ENCODE results near the gene DPP6.

The DPP6 gene

DNA sequence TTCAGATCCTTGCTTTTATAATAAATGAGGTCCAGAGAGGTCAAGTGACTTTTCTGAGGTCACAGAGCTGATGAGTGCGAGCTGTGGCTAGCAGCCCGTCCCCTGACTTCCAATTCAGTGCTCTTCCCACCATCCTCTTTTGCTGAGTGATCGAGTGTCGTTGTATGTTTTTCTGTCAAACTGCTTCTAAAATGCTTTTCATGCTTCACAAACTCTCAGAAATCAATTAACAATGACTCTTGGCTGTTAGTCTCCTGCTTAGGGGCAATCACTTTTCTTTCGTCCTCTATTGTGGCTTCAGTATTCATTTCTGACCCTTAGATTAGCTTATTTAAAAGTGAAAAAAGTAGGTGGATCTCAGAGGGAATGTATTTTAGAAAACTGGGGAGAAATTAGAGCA is 423.7 kb downstream of the DPP6 start:
- DNase-seq, result no peak

DNA sequence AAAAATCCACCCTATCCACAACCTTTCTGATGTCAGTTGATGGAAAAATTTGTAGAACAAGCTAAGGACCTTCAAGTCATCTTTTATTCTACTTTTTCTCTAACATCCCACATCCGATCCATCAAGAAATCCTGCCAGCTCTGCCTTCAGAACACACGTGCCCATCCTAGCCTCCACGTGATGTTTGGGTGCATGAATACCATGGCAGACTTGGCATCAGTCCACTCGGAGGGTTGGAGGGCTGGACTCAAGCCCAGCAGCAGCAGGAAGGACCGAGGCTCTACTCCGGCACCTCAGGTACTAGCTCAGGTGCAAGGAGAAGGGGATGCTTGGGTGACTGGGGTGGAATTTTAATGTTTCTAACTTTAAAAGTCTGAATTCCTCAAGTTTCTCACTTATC is 428.6 kb downstream of the DPP6 start:
- DNase-seq, result no peak

DNA sequence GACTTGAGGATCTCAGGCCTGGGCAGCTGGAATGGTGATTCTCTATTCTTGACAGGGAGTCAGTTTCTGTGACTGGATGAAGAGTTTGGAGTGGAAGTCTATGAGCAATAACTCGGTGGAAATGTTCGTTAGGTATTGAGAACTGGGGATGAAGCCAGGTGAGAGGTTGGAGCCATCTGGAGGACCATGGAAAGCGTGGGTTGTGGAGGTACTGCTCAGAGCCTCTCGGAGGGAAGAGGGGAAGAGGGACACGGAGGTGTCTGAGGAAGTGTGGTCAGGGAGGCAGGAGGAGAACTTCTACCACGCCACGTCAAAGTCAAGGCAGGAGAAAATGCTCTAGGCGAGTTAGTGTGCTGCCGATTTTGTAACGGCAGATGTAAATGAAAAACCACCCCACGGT is 430.7 kb downstream of the DPP6 start:
- no peak for DNase-seq

DNA sequence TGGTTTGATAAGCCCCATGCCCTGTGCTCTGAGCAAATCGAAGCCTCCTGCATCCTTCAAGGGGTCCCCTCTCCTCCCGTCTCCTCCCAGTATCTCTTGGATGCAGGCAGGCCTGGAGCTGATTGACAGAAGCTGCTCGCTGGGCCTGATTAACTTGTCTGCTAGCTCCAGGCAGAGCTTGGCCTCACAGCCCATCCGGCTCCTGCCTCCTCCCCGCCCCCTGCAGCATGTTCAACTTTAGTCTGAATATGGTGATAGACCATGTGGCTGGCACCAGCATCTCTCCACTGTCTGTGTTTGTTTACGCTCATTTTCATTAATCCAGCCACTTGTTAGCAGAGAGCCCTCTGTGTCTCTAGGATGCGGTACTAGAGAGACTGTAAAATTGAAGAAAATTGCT is 432.2 kb downstream of the DPP6 start:
- no peak for DNase-seq

DNA sequence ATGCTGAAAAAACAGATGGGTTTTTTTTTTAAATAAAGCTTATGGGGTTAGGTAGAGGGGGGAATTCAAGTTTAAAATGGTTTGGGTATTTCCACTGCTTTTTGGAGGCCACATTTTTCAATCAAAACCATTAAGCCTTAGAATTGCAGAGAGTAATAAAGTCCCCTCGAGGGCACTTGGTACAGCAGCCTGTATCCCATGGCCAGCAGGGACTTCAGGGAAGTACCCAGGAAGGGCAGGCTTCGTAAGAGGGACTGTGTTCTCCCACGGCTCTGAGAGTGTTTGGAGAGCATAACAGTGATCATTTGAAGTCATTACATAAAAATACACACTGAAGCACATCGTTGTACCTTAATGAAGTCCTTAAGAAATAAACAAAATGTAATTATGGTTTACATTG is 432.7 kb downstream of the DPP6 start:
- DNase-seq, result no peak

DNA sequence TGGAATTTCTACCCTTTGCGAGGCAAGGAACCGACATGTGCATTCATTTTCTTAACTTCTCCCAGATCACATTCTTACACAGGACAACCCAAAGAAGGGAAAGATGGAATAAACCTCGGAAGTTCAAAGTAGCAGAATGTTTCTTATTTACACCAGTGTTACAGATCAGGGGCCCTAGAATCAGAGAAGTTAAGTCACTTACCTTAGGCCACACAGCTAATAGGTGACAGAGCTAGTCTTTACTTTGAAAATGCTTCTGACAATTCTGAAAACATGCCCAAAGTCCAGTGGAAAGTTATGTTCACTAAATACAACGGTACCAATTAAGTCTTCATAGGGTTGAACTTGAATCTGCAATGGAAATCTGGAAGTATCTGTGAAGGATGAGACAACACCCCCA is 437.7 kb downstream of the DPP6 start:
- no peak for DNase-seq

DNA sequence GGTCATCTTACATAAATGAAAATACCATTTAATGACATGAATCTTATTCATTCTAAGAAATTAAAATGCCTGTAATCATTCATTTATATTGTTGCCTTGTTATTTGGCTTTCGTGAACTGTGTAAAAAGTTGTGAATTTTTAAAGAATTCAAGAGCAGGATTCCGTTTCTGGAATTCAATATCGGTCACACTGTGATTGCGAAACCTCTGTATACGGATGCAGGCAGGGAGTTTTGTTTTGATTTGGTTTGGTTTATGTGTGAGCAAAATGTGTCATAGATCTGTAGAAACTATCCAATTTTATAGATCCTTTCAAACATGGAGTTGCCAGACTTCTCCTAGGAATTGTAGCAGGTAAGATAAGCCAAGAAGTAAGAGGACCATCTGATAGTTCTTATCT is 441.4 kb downstream of the DPP6 start:
- DNase-seq, result no peak

DNA sequence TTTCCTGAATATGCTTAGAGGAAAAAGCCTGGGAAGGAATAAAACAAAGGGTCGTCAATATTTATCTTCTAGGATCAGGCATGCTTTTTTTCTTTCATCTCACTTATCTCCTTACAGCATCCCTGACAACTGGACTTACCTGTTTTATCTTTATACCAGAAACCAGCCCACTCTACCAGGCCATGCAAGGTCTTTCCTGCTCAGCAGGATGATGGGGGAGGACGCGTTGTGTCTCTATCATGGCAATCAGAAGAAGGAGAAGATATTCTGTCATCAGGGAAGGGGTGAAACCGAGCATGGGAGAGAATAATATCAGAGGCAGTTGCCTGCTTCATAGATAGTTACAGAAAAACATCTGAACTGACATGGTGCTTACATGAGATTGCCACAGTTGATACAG is 445.6 kb downstream of the DPP6 start:
- DNase-seq, result no peak

DNA sequence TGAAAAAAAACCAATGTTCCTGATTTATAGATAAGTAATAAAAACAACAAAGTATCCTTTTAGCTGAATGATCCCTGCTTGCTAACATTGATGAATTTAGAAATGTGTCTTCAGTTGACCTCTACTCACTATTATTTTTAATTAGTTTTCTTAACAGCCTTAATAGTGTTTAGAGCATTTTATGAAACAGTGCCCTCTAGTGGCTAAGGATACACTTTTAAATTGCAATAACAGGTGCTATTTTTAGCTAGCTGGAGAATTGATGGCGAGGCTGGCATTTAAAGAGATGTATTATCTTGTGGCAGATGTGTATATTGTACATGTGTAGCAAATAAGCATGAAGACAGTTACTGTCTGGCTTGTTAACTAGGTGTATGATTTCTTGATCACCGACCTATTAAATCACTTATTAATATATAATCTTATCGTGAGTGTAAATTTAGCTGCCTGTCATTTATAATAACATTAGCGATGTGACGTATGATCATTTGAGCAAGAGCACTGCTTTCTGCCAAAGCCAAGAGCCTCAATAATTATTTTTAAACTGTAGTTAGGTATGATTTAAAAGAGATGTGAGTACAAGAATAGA is 451.9 kb downstream of the DPP6 start:
- DNase-seq, result no peak

DNA sequence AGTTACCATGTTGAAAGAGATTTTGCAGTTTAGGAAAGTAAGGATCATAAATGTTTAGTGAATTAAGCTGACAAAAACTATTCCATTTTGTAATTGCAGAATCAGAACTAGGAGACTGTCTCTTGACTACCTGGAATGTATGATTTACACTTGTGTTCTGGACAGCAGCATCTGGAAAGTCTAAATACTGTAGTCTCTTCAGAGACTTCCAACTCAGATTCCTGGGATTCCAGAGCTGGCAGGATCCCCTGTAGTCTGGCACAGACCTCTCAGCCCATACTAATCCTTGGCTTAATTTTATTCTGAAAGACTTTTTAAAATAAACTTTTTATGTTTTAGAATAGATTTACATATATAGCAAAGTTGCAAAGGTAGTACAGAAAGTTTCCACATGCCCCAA is 452.7 kb downstream of the DPP6 start:
- DNase-seq, result no peak

DNA sequence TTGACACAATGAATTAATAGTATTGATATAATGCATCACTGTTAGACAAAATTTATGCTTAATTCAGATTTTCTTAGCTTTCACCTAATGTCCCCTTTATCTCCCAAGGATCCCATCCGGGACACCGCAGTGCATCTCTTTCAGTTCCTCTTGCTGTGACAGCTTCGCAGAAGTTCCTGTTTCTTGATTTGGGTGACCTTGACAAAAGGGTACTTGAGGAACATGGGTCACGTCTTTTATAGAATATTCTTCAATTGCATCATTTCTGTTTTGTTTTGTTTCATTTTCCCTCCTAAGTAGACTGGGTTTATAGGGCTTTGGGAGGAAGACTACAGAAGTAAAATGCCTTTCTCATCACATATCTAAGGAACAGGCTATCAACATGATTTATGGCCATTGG is 453.2 kb downstream of the DPP6 start:
- no peak for DNase-seq

DNA sequence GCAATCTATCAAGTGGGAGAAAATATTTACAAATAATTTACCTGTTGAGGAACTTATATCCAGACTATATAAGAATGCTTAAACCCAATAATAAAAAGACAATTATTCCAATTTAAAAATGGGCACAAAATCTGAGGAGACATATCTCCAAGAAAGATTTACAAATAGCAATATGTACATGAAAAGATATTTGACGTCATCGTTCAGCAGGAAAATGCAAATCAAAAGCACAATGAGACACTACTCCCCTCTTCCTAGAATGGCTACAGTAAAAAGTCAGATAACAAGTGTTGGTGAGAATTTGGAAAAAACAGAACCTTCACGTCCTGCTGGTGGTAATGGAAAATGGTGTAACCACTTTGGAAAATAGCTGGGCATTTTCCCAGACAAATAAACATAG is 457.0 kb downstream of the DPP6 start:
- DNase-seq, result no peak

DNA sequence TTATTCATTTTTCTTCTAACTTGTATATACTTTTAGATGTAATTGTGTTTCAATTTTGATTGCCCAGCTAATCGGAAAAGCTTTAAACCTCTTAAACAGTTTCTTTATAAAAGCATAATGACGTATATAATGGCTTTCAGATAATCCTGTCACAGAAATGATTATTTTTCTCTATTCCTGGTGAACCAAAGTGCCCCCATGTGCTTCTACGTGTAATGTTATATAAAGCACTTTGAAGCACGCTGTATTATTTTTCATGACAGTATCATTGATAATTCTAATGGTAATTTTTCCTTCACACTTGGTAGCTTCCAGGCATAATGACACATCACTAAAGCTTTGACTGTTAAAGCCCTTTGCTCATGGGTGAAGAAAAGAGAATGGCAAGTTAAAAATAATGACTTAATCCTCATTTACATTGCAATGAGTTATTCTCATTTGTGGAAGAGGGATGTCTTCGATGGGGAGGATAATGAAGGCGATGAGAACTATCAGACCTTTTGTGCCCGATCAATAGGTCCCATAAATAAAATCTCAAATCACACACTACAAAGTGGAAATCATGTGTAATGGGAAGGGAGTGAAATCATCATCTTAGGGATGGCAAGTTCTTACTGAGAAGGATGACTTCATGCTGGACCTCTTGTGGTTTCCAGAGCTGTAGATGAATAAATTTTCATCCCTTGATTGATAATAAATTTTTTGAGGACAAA is 460.1 kb downstream of the DPP6 start:
- DNase-seq, result no peak

DNA sequence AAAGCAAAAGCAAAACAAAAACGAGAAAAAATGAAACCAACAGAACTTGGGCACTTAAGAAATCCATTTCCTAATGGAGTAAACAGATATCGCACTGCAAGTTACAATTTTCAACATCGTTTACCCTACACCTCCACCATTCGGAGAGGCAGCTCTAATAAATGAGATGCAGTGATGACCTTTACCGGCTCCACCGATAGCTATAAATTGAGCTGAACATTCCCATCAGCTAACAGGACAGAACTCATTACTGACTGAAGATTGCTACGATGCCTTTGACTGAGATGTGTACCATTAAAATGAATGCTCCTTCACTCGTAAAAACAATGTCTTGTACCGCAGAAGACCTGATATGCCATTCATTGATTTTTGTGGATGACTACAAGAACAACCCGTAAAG is 465.6 kb downstream of the DPP6 start:
- DNase-seq, result no peak

DNA sequence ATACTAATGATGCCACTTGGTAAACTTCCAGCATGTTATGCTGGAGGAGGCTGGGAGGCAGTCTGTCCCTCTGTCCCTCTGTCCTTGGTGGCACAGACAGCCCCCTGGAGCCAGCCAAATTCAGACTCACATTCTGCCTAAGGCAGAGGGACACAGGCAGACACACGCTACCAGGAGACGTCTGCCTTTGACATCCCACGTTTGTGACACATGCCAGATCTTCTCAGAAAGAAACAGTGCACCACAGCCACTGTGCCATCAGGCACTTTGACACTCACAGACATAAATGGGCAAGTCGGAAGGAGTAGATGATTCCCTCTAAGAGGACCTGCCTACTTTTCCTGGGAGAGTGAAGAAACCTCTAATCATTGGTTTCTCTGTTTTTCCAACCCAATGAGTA is 467.0 kb downstream of the DPP6 start:
- no peak for DNase-seq

DNA sequence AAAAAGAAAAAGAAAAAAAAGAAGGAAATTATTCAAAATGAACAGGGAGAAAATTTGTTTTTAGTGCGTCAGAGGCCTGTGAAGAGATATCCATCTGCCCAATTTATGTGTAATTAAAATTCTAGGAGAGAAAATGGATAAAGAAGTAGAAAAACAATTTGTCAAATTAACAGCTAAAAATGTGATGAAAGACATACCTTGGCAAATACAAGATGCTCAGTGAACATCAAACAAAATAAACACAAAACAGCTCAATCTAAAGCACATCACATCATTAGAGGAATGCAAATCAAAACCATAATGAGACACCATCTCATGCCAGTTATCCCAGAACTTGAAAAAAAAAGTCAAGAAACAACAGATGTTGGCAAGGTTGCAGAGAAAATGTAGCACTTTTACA is 477.9 kb downstream of the DPP6 start:
- no peak for DNase-seq

DNA sequence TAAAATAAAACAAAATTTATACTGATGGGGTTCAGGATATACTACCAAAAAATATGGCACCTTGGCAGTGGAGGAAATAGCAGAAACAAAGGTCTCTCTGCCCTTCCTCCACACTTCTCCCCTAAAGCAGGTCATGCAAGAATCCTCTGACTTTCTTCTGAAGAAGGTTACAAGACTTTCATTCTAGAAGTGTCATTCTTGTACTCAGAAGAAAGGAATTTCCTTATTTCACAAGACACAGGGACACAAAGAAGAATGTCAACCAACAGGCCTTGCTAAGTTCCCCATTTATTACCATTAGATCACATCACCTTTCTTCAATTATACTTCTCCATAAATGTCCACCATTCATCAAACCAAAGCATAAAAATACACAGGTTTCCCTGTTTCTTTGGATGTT is 480.6 kb downstream of the DPP6 start:
- no peak for DNase-seq

DNA sequence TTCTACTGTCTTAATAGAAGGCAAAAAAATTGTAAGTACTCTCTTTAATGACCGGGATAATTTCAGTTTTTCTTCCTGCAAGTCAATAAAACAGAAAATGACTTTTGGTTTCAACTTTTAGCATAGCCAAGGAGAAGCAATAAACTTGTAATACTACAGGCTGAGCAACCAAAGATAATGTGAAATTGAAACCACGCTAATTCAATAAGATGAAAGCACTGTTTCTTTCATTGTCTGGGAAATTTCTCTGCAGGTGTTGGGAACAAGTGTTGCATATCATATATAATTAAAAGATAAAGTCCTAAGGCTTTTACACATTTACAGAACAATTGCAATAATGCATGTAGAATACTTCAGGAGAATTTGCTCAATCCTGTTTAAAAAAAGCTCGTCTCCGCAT is 488.4 kb downstream of the DPP6 start:
- DNase-seq, result no peak

DNA sequence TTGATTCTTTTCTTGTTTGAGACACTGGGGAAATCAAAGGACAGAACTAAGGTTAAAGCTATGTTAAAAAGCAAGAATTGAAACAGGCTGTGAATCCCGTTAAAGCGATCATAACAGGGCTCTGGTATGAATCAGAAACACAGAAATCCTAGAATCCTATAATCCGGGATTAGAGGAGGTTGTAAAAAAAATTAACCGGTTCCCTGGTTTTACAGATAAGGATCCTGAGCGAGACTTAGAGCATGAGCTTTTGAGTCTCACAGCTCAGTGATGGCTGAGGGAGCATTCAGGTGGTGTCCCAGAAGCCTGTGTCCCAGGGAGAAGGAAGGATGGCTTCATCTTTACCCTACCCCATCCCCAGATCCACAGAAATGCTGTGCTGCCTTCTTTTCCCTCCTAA is 489.4 kb downstream of the DPP6 start:
- DNase-seq, result no peak

DNA sequence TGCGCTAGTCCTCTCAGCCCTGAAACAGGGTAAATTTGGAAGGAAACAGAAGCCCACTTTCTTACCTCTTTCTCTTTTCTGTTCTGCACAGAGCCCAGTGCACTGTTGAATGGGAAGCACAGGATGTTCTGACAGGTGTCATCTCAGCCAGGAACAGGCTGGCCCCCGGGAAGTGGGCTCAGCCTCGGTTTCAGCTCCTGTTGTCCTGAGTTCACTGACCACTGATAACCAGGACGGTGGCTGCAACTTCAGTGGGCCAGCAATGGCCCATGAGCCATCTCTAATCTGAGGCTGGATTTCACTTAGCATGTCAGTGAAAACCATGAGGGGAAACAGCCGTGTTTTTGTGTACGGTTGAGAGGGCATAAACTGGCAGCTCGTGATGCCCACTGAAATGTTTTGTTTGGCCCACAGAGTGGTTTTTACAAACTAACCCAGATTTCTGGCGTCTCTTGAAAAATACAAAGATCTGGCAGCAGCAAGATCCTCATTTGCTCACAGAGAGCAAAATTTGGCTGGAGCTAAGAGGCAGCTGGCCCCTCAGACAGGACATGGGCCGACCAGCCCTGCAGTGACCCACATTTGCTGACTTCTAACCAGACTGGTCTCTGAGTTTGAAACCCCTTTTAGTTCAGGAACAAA is 494.9 kb downstream of the DPP6 start:
- no peak for DNase-seq

DNA sequence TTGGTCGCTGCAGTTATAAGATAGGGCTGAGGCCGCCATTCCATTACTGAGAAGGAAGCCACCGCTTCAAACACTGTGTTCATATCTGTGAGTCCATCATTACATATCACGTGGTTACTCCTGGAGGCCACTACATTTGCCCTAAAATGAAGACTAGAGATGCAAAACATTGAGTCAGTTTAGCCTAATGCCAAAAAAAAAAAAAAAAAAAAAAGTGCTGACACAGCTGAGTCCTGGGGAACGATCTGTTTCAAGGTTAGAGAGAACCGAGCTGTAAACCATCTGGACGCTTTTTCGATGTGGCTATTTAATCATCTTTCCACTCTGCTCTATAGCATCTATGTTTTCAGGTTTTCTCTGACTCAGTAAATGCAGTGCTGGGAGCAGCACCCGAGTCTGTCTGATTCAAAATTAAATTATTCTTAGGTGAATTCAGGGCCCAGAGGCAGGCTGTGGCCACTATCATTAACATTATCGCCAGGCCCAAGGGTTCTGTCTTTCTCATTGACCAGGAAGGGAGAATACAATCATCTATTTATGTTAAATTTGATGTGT is 501.6 kb downstream of the DPP6 start:
- DNase-seq, result no peak

DNA sequence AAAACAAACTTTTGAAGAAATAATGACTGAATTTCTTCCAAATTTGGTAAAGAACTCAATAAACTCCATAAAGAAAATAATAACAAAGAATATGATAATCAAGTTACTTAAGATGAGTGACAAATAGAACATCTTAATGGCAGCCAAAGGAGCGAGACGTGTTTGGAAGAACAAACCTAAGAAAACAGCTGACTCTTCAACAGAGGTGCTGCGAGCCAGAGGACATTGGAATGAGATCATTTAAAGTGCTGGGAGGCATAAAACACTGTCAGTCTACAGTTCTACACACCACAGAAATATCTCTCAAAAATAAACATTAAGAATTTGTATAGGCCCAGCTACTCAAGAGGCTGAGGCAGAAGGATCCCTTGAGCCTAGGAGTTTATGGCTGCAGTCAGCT is 507.3 kb downstream of the DPP6 start:
- DNase-seq, result no peak

DNA sequence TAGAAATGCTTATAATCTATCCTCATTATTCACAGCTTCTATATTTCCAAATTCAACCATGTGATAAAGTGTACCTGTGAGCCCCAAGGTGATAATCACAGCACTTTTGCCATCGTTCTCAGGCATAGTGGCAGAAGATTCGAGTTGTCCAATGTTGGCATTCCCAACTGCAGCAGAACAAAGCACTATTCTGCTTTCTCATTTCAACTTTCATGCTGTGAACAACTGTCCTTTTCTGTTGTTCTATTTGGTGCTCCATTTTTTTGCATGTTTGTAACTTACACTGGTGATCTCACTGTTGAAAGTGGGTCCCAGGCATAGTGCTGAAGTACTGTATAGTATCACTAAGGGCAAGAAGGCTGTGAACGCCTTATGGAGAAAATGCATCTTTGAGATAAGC is 512.5 kb downstream of the DPP6 start:
- no peak for DNase-seq

DNA sequence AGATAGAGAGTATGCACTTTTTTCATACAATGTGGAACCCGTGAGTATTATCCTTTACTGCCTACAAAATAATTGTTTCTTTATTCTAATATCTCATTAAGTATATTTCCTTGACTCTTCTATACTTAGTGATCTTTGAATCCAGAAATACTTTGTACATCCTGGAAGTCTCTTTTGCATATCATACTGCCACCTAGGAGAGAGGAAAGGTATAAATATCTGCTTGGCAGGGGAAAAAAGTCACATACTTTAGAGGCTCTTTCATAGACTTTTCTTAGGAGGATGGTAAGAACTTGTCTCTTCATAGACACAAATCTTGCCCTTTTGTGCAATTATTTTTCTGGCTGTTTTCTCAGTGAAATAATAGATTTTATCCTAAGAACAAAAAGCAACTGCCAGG is 514.7 kb downstream of the DPP6 start:
- no peak for DNase-seq

DNA sequence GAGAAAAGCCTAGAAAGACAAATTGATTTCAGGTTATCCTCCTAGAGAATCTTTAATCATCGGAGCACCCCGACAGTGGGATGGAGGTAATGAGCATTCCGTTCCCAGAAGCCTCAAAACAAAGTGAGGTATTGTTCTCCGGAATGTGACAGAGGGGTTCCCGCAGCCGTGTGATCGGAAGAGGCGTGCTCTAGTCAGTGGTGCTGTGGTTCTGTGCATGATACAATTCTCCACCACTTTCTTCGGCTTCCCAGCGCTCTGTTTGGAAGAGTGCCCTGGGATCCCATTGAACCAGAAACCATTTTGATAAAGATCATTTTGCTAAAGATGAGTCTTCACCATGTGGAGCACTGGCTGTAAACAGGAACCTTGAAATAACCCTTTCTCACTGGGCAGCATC is 516.1 kb downstream of the DPP6 start:
- no peak for DNase-seq
